K562 (cell line): ENCODE measurements around the gene EFNA1.

Experiments used
- EGR1 ChIP-seq: fragments of 450-650 bp; conservative IDR thresholded peaks from 2 replicates; pipeline ENCODE4 v1.6.1; 2017; ENCODE audit warnings: mild to moderate bottlenecking
- RNF2 ChIP-seq: sonication (generic); IDR thresholded peaks from 2 replicates; pipeline ENCODE4 v1.6.1; 2016
- ZFX ChIP-seq: sonication (generic); formaldehyde crosslinking; IDR thresholded peaks from 2 replicates; pipeline ENCODE4 v1.8.0; 2022; ENCODE audit warnings: mild to moderate bottlenecking, missing genetic modification reagents, moderate library complexity
- TF ChIP-seq, protein P1 (sequence below), 3 experiments: IDR thresholded peaks in 2 of 3; conservative IDR thresholded peaks in 1 of 3; 2 replicates each; pipeline ENCODE4 v1.5.1; 2011 to 2012; ENCODE audit warnings: low read length in 3 of 3, mild to moderate bottlenecking in 3 of 3, control low read depth in 2 of 3, improper control_type of control experiment in 1 of 3, inconsistent platforms in 1 of 3, low read depth in 1 of 3, mixed read lengths in 1 of 3, moderate library complexity in 1 of 3; ENCODE audit not compliant: insufficient read depth in 2 of 3
- TF ChIP-seq, protein P2 (sequence below): sonication (generic); formaldehyde crosslinking; IDR thresholded peaks from 2 replicates; pipeline ENCODE4 v1.9.0; 2022; ENCODE audit warnings: mild to moderate bottlenecking, missing genetic modification reagents
- TF ChIP-seq, protein P3 (sequence below): conservative IDR thresholded peaks from 2 replicates; pipeline ENCODE4 v1.6.1; 2011; ENCODE audit warnings: low read depth, mild to moderate bottlenecking, low read length; ENCODE audit not compliant: control insufficient read depth

DNA sequence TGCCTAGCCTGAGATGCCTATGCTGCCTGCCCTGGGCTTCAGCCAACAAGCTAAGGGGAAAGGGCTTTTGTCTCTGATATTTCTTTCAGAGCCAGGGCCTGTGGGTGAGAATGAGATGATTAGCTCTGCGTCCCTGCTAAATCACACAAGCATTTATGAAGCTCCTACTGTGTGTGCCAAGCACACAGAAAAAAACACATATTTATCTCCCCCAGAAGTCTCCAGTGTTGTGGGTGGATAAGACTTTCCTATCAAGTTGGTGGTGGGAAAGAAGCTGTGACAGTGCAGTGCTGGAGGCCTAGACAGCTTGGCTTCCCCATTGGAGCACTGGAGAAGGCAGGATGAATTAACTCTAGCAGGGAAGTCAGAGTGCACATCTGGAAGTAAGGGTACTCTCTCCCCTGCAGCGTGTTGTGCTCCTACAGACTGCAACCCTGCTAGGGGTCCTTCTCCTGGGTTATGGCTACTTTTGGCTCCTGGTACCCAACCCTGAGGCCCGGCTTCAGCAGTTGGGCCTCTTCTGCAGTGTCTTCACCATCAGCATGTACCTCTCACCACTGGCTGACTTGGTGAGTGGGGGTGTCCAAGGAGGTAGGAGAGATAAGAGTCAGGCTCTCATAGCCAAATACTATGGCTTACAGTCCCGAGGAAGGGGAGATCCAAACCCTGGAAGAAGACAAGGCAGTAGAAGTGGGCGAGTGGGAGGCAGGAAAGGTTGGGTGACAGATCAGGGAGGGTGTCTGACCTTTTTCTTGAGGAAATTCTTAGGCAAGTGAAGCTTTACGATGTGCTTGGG lies 9.7 kb downstream of the EFNA1 start:
- TF ChIP-seq RNF2 (no peak; the same call in 1 of the 2 replicates), ZFX (CRISPR knock-in tag) (0 out of 2 replicates have a peak, but pooled peaks have one; percentile 28), EGR1 (peak; percentile 68)
- TF ChIP-seq, protein P1, sequence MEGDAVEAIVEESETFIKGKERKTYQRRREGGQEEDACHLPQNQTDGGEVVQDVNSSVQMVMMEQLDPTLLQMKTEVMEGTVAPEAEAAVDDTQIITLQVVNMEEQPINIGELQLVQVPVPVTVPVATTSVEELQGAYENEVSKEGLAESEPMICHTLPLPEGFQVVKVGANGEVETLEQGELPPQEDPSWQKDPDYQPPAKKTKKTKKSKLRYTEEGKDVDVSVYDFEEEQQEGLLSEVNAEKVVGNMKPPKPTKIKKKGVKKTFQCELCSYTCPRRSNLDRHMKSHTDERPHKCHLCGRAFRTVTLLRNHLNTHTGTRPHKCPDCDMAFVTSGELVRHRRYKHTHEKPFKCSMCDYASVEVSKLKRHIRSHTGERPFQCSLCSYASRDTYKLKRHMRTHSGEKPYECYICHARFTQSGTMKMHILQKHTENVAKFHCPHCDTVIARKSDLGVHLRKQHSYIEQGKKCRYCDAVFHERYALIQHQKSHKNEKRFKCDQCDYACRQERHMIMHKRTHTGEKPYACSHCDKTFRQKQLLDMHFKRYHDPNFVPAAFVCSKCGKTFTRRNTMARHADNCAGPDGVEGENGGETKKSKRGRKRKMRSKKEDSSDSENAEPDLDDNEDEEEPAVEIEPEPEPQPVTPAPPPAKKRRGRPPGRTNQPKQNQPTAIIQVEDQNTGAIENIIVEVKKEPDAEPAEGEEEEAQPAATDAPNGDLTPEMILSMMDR (IDR thresholded peaks at IDR 0.05 in 2 of 3, conservative IDR thresholded peaks at IDR 0.05 in 1 of 3; ENCODE audit: insufficient read depth in 2 of 3, low read depth in 1 of 3, low read length in 3 of 3): no peak
- TF ChIP-seq, protein P2, sequence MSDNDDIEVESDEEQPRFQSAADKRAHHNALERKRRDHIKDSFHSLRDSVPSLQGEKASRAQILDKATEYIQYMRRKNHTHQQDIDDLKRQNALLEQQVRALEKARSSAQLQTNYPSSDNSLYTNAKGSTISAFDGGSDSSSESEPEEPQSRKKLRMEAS: no peak
- TF ChIP-seq, protein P3, sequence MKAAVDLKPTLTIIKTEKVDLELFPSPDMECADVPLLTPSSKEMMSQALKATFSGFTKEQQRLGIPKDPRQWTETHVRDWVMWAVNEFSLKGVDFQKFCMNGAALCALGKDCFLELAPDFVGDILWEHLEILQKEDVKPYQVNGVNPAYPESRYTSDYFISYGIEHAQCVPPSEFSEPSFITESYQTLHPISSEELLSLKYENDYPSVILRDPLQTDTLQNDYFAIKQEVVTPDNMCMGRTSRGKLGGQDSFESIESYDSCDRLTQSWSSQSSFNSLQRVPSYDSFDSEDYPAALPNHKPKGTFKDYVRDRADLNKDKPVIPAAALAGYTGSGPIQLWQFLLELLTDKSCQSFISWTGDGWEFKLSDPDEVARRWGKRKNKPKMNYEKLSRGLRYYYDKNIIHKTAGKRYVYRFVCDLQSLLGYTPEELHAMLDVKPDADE: no peak
